HL-60 (cell line): ENCODE results near the gene SCYGR8.

Source experiments
- DNase-seq, 2 experiments: peaks; one replicate each; pipeline ENCODE4 v3.0.0-alpha.2; 2010 to 2020; ENCODE audit warnings: low read depth in 1 of 2, low spot score in 1 of 2
- H3K27ac ChIP-seq: fragments of 250-450 bp; sonication (Bioruptor Pico); replicated peaks from 2 replicates; pipeline ENCODE4 v1.5.1; 2020; ENCODE audit warnings: mild to moderate bottlenecking, moderate library complexity
- H3K27me3 ChIP-seq: fragments of 250-450 bp; sonication (Bioruptor Pico); 2 replicates; pipeline ENCODE4 v1.5.1; 2021; ENCODE audit warnings: mild to moderate bottlenecking, moderate library complexity; ENCODE audit not compliant: insufficient read depth, poor library complexity, severe bottlenecking
- H3K4me3 ChIP-seq: replicated peaks from 2 replicates; pipeline ENCODE4 v1.5.1; 2011; ENCODE audit warnings: mild to moderate bottlenecking, control low read depth, low read length; ENCODE audit not compliant: insufficient read depth
- CTCF ChIP-seq: IDR thresholded peaks from one replicate; pipeline ENCODE4 v1.5.1; 2011; ENCODE audit warnings: low read length, control low read depth, inconsistent platforms; ENCODE audit not compliant: insufficient read depth
- GABPA ChIP-seq: IDR thresholded peaks from 2 replicates; pipeline ENCODE4 v1.6.1; 2012; ENCODE audit warnings: low read depth
- POLR2AphosphoS5 ChIP-seq: IDR thresholded peaks from 2 replicates; pipeline ENCODE4 v1.6.1; 2012; ENCODE audit warnings: low read depth
- SPI1 ChIP-seq: IDR thresholded peaks from 2 replicates; pipeline ENCODE4 v1.6.1; 2012; ENCODE audit warnings: low read depth, mild to moderate bottlenecking, borderline replicate concordance
- TF ChIP-seq, protein P1 (sequence below): IDR thresholded peaks from 2 replicates; pipeline ENCODE4 v1.6.1; 2012; ENCODE audit warnings: low read depth; ENCODE audit not compliant: insufficient replicate concordance

Gene SCYGR8

GRCh38 chr2:227707390-227707789, 38.3 kb upstream of the SCYGR8 start:
- TF ChIP-seq CTCF, result no peak
- no peak for TF ChIP-seq SPI1
- TF ChIP-seq, protein P1, sequence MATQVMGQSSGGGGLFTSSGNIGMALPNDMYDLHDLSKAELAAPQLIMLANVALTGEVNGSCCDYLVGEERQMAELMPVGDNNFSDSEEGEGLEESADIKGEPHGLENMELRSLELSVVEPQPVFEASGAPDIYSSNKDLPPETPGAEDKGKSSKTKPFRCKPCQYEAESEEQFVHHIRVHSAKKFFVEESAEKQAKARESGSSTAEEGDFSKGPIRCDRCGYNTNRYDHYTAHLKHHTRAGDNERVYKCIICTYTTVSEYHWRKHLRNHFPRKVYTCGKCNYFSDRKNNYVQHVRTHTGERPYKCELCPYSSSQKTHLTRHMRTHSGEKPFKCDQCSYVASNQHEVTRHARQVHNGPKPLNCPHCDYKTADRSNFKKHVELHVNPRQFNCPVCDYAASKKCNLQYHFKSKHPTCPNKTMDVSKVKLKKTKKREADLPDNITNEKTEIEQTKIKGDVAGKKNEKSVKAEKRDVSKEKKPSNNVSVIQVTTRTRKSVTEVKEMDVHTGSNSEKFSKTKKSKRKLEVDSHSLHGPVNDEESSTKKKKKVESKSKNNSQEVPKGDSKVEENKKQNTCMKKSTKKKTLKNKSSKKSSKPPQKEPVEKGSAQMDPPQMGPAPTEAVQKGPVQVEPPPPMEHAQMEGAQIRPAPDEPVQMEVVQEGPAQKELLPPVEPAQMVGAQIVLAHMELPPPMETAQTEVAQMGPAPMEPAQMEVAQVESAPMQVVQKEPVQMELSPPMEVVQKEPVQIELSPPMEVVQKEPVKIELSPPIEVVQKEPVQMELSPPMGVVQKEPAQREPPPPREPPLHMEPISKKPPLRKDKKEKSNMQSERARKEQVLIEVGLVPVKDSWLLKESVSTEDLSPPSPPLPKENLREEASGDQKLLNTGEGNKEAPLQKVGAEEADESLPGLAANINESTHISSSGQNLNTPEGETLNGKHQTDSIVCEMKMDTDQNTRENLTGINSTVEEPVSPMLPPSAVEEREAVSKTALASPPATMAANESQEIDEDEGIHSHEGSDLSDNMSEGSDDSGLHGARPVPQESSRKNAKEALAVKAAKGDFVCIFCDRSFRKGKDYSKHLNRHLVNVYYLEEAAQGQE, result no peak
- TF ChIP-seq GABPA, result no peak
- no peak for TF ChIP-seq POLR2AphosphoS5
- no peak for DNase-seq
- no peak overlapping the region for H3K4me3 ChIP-seq
- no peak overlapping the region for H3K27ac ChIP-seq
- H3K27me3 ChIP-seq, result no peaks in the 10 kb centered on the region

DNA sequence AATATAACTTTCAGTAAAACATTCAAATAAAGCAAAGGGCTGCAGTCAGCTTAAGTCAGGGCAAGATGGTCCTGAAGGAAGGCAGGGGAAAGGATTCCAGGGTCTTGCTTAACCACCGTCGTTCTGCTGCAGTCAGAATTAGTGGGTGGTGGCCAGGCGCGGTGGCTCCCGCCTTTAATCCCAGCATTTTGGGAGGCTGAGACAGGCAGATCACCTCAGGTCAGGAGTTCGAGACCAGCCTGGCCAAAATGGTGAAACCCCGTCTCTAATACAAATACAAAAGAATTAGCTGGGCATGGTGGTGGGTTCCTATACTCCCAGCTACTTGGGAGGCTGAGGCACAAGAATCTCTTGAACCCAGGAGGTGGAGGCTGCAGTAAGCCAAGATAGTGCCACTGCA, 34.7 kb upstream of the SCYGR8 start:
- DNase-seq, result no peak
- TF ChIP-seq, protein P1, result no peak
- no peak for TF ChIP-seq CTCF
- TF ChIP-seq POLR2AphosphoS5, result no peak
- TF ChIP-seq GABPA, result no peak
- TF ChIP-seq SPI1, result no peak
- Histone ChIP-seq H3K27ac (no peak overlapping the region), H3K4me3 (no peak overlapping the region), H3K27me3 (no peaks in the 10 kb centered on the region)

GRCh38 chr2:227713291-227713690, 32.4 kb upstream of the SCYGR8 start:
- TF ChIP-seq GABPA (no peak), POLR2AphosphoS5 (no peak), SPI1 (no peak), CTCF (no peak)
- TF ChIP-seq, protein P1, result no peak
- H3K27ac ChIP-seq, result no peak overlapping the region
- DNase-seq, result no peak
- H3K4me3 ChIP-seq, result no peak overlapping the region
- no peaks in the 10 kb centered on the region for H3K27me3 ChIP-seq
